Endothelial cell of umbilical vein (primary cell): ENCODE data around the gene ZC3H12A. TPM values are rescaled to one million over a fixed set of nuclear protein-coding genes. Genes with fewer than 3 reads are reported as not detected.

Source experiments
- BruUV-seq: library from RNA; stranded (reverse); fragments of 400-500 nt; replicated peaks from 2 replicates; lab custom pipeline; 2021; lab: Mats Ljungman, UMichigan
- CTCF ChIA-PET: fragments of 300-600, 350-600 bp; sonication (Branson Sonifier 250); formaldehyde crosslinking; loops from one replicate; lab custom pipeline; 2021; ENCODE audit warnings: antibody characterized with exemption, inconsistent platforms; lab: Charles Lee
- POLR2A ChIA-PET: fragments of 300-600, 350-600 bp; sonication (Branson Sonifier 250); formaldehyde crosslinking; loops from one replicate; lab custom pipeline; 2021; ENCODE audit warnings: antibody characterized with exemption, inconsistent platforms; lab: Charles Lee
- DNase-seq: peaks from one replicate; pipeline ENCODE4 v3.0.0-alpha.2; 2011; ENCODE audit warnings: low read depth, low spot score
- FAIRE-seq: peaks from 2 replicates; lab custom pipeline; 2011; peaks lifted over from hg19 to GRCh38; lab: Jason Lieb, UNC
- H2AFZ ChIP-seq: 2 replicates; pipeline ENCODE4 v1.6.0; 2012; ENCODE audit warnings: low read depth, low read length, control low read depth, inconsistent platforms
- H3K27ac ChIP-seq: 2 replicates; pipeline ENCODE4 v1.5.1; 2011; ENCODE audit warnings: low read depth, mild to moderate bottlenecking, control low read depth, low read length, moderate library complexity; ENCODE audit not compliant: insufficient read depth
- H3K27me3 ChIP-seq, 2 experiments: 2 replicates each; pipeline versions ENCODE4 v1.6.0 to v1.6.1; 2011; ENCODE audit warnings: low read length in 2 of 2, mixed read lengths in 1 of 2; ENCODE audit not compliant: control insufficient read depth in 2 of 2, insufficient read depth in 2 of 2
- H3K36me3 ChIP-seq, 2 experiments: 2 replicates in 1 of 2; 3 replicates in 1 of 2; pipeline ENCODE4 v1.5.1; 2011; ENCODE audit warnings: low read length in 2 of 2, mild to moderate bottlenecking in 1 of 2, moderate library complexity in 1 of 2; ENCODE audit not compliant: control insufficient read depth in 2 of 2, insufficient read depth in 2 of 2; ENCODE audit errors: extremely low read depth in 1 of 2
- H3K4me1 ChIP-seq: 3 replicates; pipeline ENCODE4 v1.5.1; 2011; ENCODE audit warnings: mild to moderate bottlenecking, low read length; ENCODE audit not compliant: control insufficient read depth, insufficient read depth; ENCODE audit errors: extremely low read depth
- H3K4me2 ChIP-seq: 2 replicates; pipeline ENCODE4 v1.6.1; 2011; ENCODE audit warnings: low read length, control low read depth, mixed read lengths; ENCODE audit not compliant: insufficient read depth
- H3K4me3 ChIP-seq, 3 experiments: fragments of 200-600 bp in 1 of 3; sonication (generic), shearing (Covaris generic) in 1 of 3; replicated peaks in 1 of 3; 2 replicates each; pipeline ENCODE4 v1.5.1; 2011 to 2016; ENCODE audit warnings: control low read depth in 3 of 3, low read length in 3 of 3, mild to moderate bottlenecking in 2 of 3, inconsistent platforms in 1 of 3, low read depth in 1 of 3, moderate library complexity in 1 of 3; ENCODE audit not compliant: insufficient read depth in 1 of 3
- H3K79me2 ChIP-seq: 2 replicates; pipeline ENCODE4 v1.6.0; 2012; ENCODE audit warnings: low read length, inconsistent platforms; ENCODE audit not compliant: control insufficient read depth, insufficient read depth
- H3K9ac ChIP-seq: replicated peaks from 2 replicates; pipeline ENCODE3; 2011; ENCODE audit warnings: low read length, control low read depth; ENCODE audit not compliant: insufficient read depth; ENCODE audit errors: extremely low read depth
- H3K9me1 ChIP-seq: replicated peaks from 3 replicates; pipeline ENCODE4 v1.6.0; 2011; ENCODE audit warnings: mild to moderate bottlenecking, low read length; ENCODE audit not compliant: control insufficient read depth, insufficient read depth; ENCODE audit errors: extremely low read depth
- H3K9me3 ChIP-seq: replicated peaks from 2 replicates; pipeline ENCODE4 v1.5.1; 2012; ENCODE audit warnings: low read length, inconsistent platforms; ENCODE audit not compliant: control insufficient read depth, insufficient read depth
- H4K20me1 ChIP-seq: replicated peaks from 2 replicates; pipeline ENCODE3; 2011; ENCODE audit warnings: mild to moderate bottlenecking, low read length; ENCODE audit not compliant: control insufficient read depth, insufficient read depth; ENCODE audit errors: extremely low read depth
- EZH2 ChIP-seq: IDR thresholded peaks from 2 replicates; pipeline ENCODE4 v1.6.1; 2012; ENCODE audit warnings: borderline replicate concordance, low read depth, mild to moderate bottlenecking, moderate library complexity, low read length, inconsistent platforms; ENCODE audit not compliant: severe bottlenecking
- FOS ChIP-seq: IDR thresholded peaks from 2 replicates; pipeline ENCODE4 v1.6.1; 2011; ENCODE audit warnings: mild to moderate bottlenecking, low read length, moderate library complexity, borderline replicate concordance; ENCODE audit not compliant: insufficient read depth
- GATA2 ChIP-seq: IDR thresholded peaks from 2 replicates; pipeline ENCODE4 v1.7.0; 2011; ENCODE audit warnings: low read depth, mild to moderate bottlenecking, moderate library complexity, mixed read lengths, low read length; ENCODE audit not compliant: insufficient read length, insufficient read depth
- JUN ChIP-seq: IDR thresholded peaks from 2 replicates; pipeline ENCODE4 v1.6.1; 2011; ENCODE audit warnings: borderline replicate concordance, low read depth; ENCODE audit not compliant: insufficient read length, insufficient read depth
- MYC ChIP-seq: IDR thresholded peaks from one replicate; pipeline ENCODE4 v1.6.1; 2011; ENCODE audit warnings: mild to moderate bottlenecking, low read depth, low read length
- POLR2A ChIP-seq: IDR thresholded peaks from 2 replicates; pipeline ENCODE4 v1.6.1; 2012; ENCODE audit warnings: low read depth, mild to moderate bottlenecking, control low read depth, low read length
- POLR2AphosphoS5 ChIP-seq: IDR thresholded peaks from 2 replicates; pipeline ENCODE4 v1.6.1; 2012; ENCODE audit warnings: low read depth, mild to moderate bottlenecking, control low read depth, low read length, moderate library complexity; ENCODE audit not compliant: insufficient read depth
- dilution Hi-C: fragments of 300-500 bp; cut with MboI; formaldehyde crosslinking; loops from one replicate; pipeline ENCODE4 v1.15.0; 2019; ENCODE audit warnings: low sequenced_read_pairs; ENCODE audit not compliant: extremely low pct_ligation_motif_present
- intact Hi-C: fragments of 100-400 bp; cut with micrococcal nuclease; formaldehyde crosslinking; loops from one replicate; pipeline ENCODE4 v1.10.0; 2022
- polyA plus RNA-seq, 4 experiments: library from polyadenylated mRNA; depleted of rRNA in 3 of 4; stranded (reverse) in 3 of 4; unstranded in 1 of 4; fragments of >200 nt; gene quantifications; 2 replicates each; pipeline versions ENCODE4 v1.2.1 to v1.2.3, GENCODE V29; 2011 to 2012; ENCODE audit warnings: missing spikeins in 1 of 4
- total RNA-seq: library from RNA; stranded (reverse); gene quantifications from 2 replicates; pipeline ENCODE4 v1.2.3, GENCODE V29; 2021
- TF ChIP-seq, protein P1 (sequence below): IDR thresholded peaks from 2 replicates; pipeline ENCODE4 v1.6.1; 2011; ENCODE audit not compliant: insufficient read depth, insufficient read length
- TF ChIP-seq, protein P2 (sequence below), 2 donors: IDR thresholded peaks; 1 replicate in 1 of 2; 2 replicates in 1 of 2; pipeline ENCODE4 v1.5.1; 2011; ENCODE audit warnings: low read length in 2 of 2, mild to moderate bottlenecking in 2 of 2, moderate library complexity in 2 of 2, control low read depth in 1 of 2, inconsistent platforms in 1 of 2, low read depth in 1 of 2; ENCODE audit not compliant: insufficient read depth in 1 of 2; ENCODE audit errors: extremely low read depth in 1 of 2

Gene ZC3H12A
- total and polyA plus RNA-seq, 2 donors (not counting 3 experiments of a cell fraction or from before 2014, with no cell fraction given): 6.3 to 9.4 TPM

DNA sequence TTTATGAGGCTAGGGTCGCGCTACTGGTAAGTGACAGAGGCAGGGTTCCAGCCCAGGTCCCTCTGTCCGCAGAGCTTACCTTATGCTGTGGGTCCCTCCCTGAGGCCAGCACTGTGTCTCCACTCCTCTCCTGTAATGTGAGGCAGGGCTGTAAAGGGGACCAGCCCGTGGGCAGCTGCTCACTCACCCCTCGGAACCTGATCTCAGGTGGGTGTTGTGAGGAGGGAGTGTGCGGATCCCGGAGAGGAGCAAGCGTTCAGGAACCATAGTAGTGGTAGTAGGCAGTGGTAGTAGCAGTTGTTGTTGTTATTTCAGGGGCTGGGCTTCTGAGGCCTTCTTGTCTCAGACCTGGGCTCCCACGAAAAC is 1.7 kb downstream of the ZC3H12A start:
- Histone ChIP-seq H2AFZ (no peak overlapping the region), H3K9ac (peak overlapping the region; percentile 64), H3K27me3 (no peaks in the 10 kb centered on the region), H3K9me1 (no peaks in the 10 kb centered on the region), H3K79me2 (peaks cover 58% of the 10 kb centered on the region), H3K27ac (peak overlapping the region; percentile 90), H3K4me2 (peak overlapping the region; percentile 64), H3K4me1 (peaks cover 83% of the 10 kb centered on the region), H3K4me3 (peak overlapping the region in 2 of 3 experiments; percentile 7 to 69), H4K20me1 (no peaks in the 10 kb centered on the region), H3K9me3 (no peaks in the 10 kb centered on the region), H3K36me3 (peaks cover 3 to 9% of the 10 kb centered on the region in 2 experiments)
- no TSS peak for BruUV-seq
- TF ChIP-seq POLR2A (no peak), MYC (no peak), EZH2 (no peak), JUN (no peak), FOS (no peak), POLR2AphosphoS5 (no peak), GATA2 (no peak)
- TF ChIP-seq, protein P1, sequence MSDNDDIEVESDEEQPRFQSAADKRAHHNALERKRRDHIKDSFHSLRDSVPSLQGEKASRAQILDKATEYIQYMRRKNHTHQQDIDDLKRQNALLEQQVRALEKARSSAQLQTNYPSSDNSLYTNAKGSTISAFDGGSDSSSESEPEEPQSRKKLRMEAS: no peak
- TF ChIP-seq, protein P2, sequence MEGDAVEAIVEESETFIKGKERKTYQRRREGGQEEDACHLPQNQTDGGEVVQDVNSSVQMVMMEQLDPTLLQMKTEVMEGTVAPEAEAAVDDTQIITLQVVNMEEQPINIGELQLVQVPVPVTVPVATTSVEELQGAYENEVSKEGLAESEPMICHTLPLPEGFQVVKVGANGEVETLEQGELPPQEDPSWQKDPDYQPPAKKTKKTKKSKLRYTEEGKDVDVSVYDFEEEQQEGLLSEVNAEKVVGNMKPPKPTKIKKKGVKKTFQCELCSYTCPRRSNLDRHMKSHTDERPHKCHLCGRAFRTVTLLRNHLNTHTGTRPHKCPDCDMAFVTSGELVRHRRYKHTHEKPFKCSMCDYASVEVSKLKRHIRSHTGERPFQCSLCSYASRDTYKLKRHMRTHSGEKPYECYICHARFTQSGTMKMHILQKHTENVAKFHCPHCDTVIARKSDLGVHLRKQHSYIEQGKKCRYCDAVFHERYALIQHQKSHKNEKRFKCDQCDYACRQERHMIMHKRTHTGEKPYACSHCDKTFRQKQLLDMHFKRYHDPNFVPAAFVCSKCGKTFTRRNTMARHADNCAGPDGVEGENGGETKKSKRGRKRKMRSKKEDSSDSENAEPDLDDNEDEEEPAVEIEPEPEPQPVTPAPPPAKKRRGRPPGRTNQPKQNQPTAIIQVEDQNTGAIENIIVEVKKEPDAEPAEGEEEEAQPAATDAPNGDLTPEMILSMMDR (IDR thresholded peaks at IDR 0.05; ENCODE audit: extremely low read depth in 1 of 2, insufficient read depth in 1 of 2, low read depth in 1 of 2, low read length in 2 of 2): no peak
- DNase-seq (no peak), FAIRE-seq (no peak)
- POLR2A ChIA-PET: interaction anchor here (1.1 to 4.1 kb wide), 2 partner anchors 10 to 22 kb away, joined by 3 to 27 read pairs; no protein-coding TSS in a partner anchor
- intact Hi-C loops: loop anchor here (1.0 to 10.0 kb wide), 5 partner anchors 11 to 1089 kb away; partner anchors contain the start of genes GNL2 and STK40
- dilution Hi-C loops: no loop called here
- CTCF ChIA-PET: interaction anchor here (1.7 to 8.9 kb wide), 4 partner anchors 10 to 900 kb away, joined by 4 to 158 read pairs (median 19); no protein-coding TSS in a partner anchor
